Body of pancreas (tissue), 4 donors: ENCODE results near the gene DISP2. TPM values are rescaled to one million over a fixed set of nuclear protein-coding genes. Genes with fewer than 3 reads are reported as not detected.
A peak's percentile ranks its signal among the peaks of the same experiment; 100 is the strongest.

Experiments
- ATAC-seq: fragments of 150-250 bp; one replicate; pipeline ENCODE4 v1.9.1; 2016
- DNase-seq, 4 donors: peaks; one replicate each; pipeline ENCODE4 v3.0.0-alpha.2; 2019
- H3K27ac ChIP-seq, 4 donors: fragments of 200-600 bp; sonication (generic); 1 replicate in 3 of 4; 2 replicates in 1 of 4; pipeline versions ENCODE4 v1.5.1 to v1.6.1; 2016 to 2019; ENCODE audit warnings: mild to moderate bottlenecking in 1 of 4, mixed read lengths in 1 of 4, moderate library complexity in 1 of 4
- H3K27me3 ChIP-seq, 2 donors: fragments of 200-600 bp; sonication (generic); one replicate each; pipeline ENCODE4 v1.6.0; 2016; ENCODE audit warnings: mild to moderate bottlenecking in 1 of 2
- H3K36me3 ChIP-seq, 2 donors: fragments of 200-600 bp; sonication (generic); replicated peaks in 1 of 2; 2 replicates each; pipeline ENCODE4 v1.5.1; 2016; ENCODE audit warnings: low read depth in 2 of 2; ENCODE audit not compliant: insufficient read depth in 1 of 2
- H3K4me1 ChIP-seq: fragments of 200-600 bp; sonication (generic); one replicate; pipeline ENCODE4 v1.6.0; 2016
- H3K4me3 ChIP-seq, 2 donors: fragments of 200-600 bp; sonication (generic); 1 replicate in 1 of 2; 2 replicates in 1 of 2; pipeline ENCODE4 v1.5.1; 2016 to 2019
- H3K9me3 ChIP-seq, 3 donors: fragments of 200-600 bp; sonication (generic); 1 replicate in 2 of 3; 2 replicates in 1 of 3; pipeline ENCODE4 v1.5.1; 2016
- CTCF ChIP-seq, 7 experiments: fragments of 450-650 bp in 4 of 7; fragments of 200-600 bp in 3 of 7; sonication (generic) in 3 of 7; IDR thresholded peaks; one replicate each; pipeline ENCODE4 v1.5.1; 2016 to 2019; ENCODE audit warnings: antibody characterized with exemption in 7 of 7
- POLR2A ChIP-seq, 3 donors: fragments of 450-650 bp; IDR thresholded peaks; one replicate each; pipeline ENCODE4 v1.6.1; 2016; ENCODE audit warnings: antibody characterized with exemption in 3 of 3, mild to moderate bottlenecking in 2 of 3
- WGBS, 2 donors: methylation state at CpG; one replicate each; pipeline ENCODE4 v1.1.5; 2017; 5-methylcytosine and 5-hydroxymethylcytosine counted together
- intact Hi-C: fragments of 100-400 bp; cut with DNase I; formaldehyde crosslinking; loops from one replicate; pipeline ENCODE4 v1.15.1; 2023
- total RNA-seq, 2 donors: library from RNA; depleted of rRNA; stranded (reverse); fragments of >200 nt; gene quantifications; one replicate each; pipeline ENCODE4 v1.1.0, GENCODE V29; 2016

Gene DISP2
- total RNA-seq, 2 donors from 2014 or later: under 0.01 to 0.52 TPM

GRCh38 chr15:40340740-40341400 lies 17.1 kb upstream of the DISP2 start, which contains the start of gene CCDC9B:
TSS of gene CCDC9B (minus strand) at chr15:40340939. CDS start at chr15:40340819, 120 bp downstream.
- H3K4me1 ChIP-seq: peaks cover 59% of the 10 kb centered on the region
- whole genome bisulfite sequencing, 2 donors: 49 to 100% methylated on average over 2 to 9 of the region's 17 CpGs
- H3K27ac ChIP-seq: peak within 1 kb of the TSS; percentile 72 to 92 (median 90)
- TF ChIP-seq POLR2A (IDR thresholded peaks at IDR 0.05) (peak; percentile 70 to 85 (median 83)), CTCF (IDR thresholded peaks at IDR 0.05) (no peak)
- no peaks in the 10 kb centered on the region for H3K27me3 ChIP-seq
- no peaks in the 10 kb centered on the region for H3K36me3 ChIP-seq
- H3K9me3 ChIP-seq: no peaks in the 10 kb centered on the region
- intact Hi-C loops: no loop called here
- DNase-seq: peak; percentile 80 to 89 (median 88)
- ATAC-seq: peak; percentile 66
- H3K4me3 ChIP-seq: no peak within 1 kb of the TSS

DNA sequence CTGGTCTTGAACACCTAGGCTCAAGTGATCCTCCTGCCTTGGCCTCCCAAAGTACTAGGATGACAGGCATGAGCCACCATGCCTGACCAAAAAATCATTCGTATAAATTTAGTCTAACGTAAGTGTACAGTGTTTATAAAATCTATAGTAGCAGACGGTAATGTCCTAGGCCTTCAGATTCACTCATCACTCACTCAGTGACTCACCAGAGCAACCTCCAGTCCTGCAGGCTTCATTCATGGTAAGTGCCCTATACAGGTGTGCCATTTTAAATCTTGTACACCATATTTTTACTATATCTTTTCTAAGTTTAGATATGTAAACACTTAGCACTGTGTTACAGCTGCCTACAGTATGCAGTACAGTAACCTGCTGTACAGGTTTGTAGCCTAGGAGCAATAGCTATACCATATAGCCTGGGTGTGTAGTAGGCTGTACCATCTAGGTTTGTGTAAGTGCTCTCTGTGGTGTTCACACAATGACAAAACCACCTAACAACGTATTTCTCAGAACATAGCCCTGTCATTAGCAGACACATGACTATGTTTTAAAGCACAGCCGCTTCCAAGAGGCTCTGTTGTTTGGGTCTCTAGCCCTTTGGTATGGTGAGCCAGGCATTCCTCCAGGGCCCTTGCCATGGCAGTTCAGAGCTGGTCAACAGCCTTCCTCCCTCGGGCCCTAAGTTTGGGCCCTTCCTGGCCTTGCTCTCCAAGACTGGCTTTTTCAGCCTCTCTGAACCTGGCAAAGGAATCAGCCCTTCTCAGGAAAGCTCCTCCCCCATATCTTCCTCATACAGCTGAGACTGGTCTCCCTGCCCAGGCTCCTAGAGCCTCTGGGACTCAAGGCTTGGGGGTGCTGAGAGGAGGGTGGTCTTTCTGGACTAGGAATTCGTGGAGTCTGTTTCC lies 15.4 kb upstream of the DISP2 start:
- Histone ChIP-seq H3K4me1 (peaks cover 41% of the 10 kb centered on the region), H3K9me3 (no peaks in the 10 kb centered on the region), H3K27ac (peak overlapping the region in 1 of 4 donors; percentile 87), H3K36me3 (no peaks in the 10 kb centered on the region), H3K4me3 (no peak overlapping the region), H3K27me3 (no peaks in the 10 kb centered on the region)
- ATAC-seq (no peak), DNase-seq (no peak)
- intact Hi-C loops: no loop called here
- 62 to 63% methylated on average over 7 of the region's 7 CpGs for WGBS, 2 donors
- TF ChIP-seq POLR2A (IDR thresholded peaks at IDR 0.05) (no peak), CTCF (IDR thresholded peaks at IDR 0.05) (no peak)

DNA sequence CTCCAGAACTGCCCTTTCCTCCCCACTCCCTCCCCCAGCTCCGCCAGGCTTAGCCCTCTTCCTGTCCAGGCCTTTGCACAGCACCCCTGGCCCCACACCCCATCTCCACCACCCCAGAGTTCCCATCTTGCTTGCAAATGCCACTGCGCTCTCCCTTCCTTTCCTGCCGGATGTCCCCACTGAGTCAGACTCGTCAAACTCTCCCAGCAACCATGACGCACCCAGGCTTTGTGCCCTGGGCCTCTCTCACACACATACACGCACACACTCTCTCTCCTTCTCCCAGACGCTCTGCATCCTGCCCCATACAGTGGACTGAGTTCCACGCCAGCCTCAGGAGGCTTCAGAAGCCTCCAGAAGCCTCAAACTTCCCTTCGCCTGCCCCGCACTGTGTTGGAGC lies 14.5 kb upstream of the DISP2 start:
- H3K4me1 ChIP-seq: peaks cover 33% of the 10 kb centered on the region
- H3K27me3 ChIP-seq: no peaks in the 10 kb centered on the region
- WGBS, 2 donors: 74 to 84% methylated on average over 10 of the region's 10 CpGs
- TF ChIP-seq CTCF (IDR thresholded peaks at IDR 0.05): no peak
- TF ChIP-seq POLR2A (IDR thresholded peaks at IDR 0.05): no peak
- ATAC-seq (no peak), DNase-seq (no peak)
- H3K4me3 ChIP-seq: no peak overlapping the region
- no peaks in the 10 kb centered on the region for H3K9me3 ChIP-seq
- no peaks in the 10 kb centered on the region for H3K36me3 ChIP-seq
- intact Hi-C loops: no loop called here
- H3K27ac ChIP-seq: peak overlapping the region in 1 of 4 donors; percentile 39

DNA sequence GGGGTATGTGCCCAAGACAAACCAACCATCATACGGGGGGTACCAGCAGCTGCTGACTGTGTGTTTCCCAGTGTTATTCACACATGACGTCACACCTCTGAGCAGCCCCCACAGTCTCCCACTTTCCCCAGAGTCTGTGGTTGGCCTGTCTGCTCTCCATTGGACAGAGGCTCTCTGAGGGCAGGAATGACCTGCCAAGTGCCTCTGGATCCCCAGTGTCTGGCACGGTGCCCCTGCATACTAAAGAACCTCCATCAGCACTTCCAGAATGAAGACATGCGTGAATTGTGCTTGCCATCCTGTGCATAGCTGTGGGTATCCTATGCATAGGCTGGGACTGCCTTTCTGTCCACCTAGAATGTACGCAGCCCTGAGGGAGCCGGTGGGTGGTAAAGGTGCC lies 13.8 kb upstream of the DISP2 start:
- Histone ChIP-seq H3K9me3 (no peaks in the 10 kb centered on the region), H3K27ac (no peak overlapping the region), H3K4me1 (peaks cover 28% of the 10 kb centered on the region), H3K4me3 (no peak overlapping the region), H3K27me3 (no peaks in the 10 kb centered on the region), H3K36me3 (no peaks in the 10 kb centered on the region)
- WGBS, 2 donors: 20 to 29% methylated on average over 6 of the region's 6 CpGs
- intact Hi-C loops: no loop called here
- TF ChIP-seq CTCF (IDR thresholded peaks at IDR 0.05) (no peak), POLR2A (IDR thresholded peaks at IDR 0.05) (no peak)
- ATAC-seq (no peak), DNase-seq (no peak)
